HL-60/S4 (cell line): ENCODE measurements around the gene OTOA.
"Not testable (repeated sequence)": the region's sequence is repeated elsewhere in the genome, so short reads cannot be mapped to it uniquely, and the experiment has no call there.

ENCODE experiments used
- in situ Hi-C: fragments of 300-500 bp; cut with MboI; formaldehyde crosslinking; loops from 2 replicates; pipeline ENCODE4 v1.14.3; 2022; ENCODE audit warnings: low sequenced_read_pairs

Gene OTOA

DNA sequence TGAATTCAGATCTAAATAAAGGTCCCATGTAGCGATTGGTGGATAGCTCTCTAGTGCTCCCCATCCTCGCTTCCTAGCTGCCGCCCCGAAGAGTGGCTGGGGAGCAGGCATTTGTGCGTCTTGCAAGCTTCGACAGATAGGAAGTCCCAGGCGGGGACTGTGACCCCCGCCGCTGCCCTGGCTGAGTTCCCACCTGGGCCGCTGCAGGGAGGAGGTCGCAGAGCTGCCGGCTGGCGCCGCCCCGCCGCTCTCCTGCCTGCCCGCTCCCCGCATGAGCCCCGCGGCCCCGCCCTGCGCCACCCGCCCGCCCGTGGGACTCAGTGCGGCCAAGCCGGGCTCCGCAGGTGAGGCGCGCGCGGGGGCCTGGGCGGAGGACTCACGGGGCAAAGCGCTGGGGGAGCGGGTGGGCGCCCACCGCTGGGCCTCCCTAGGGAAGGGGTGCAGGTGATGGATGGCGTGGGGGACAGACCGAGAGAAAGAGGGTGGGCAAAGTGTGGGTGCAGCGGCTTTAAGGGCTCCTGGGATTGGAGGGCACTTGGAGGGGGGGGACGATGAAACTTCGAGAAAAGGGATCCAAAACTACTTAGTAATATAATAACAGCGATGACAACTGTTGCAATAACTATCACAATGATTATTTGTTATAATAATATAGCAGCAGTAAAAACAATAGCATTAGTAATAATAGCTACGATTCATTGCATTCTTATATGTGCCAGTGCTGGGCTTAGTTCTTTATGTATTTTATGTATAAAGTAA lies at the start of gene OTOA:
TSS of gene OTOA (plus strand) at position 80 of the 759 bp plus-strand sequence. CDS start 14,547 bp downstream, outside the sequence.
- in situ Hi-C loops = no loop called here

GRCh38 chr16:21614896-21615295 lies 48.9 kb upstream of the OTOA start:
- in situ Hi-C loops = no loop called here

DNA sequence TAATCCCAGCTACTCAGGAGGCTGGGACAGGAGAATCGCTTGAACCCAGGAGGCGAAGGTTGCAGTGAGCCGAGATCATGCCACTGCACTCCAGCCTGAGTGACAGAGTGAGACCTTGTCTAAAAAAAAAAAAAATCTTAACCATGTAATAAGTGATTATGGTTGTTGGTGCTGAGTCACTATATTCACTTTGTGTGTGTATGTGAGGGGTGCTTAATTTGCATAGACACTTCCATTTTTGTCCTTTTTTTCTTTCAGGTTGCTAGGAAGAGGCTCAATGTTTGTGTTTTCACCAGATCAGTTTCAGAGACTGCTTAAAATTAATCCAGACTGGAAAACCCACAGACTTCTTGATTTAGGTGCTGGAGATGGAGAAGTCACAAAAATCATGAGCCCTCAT lies 46.2 kb upstream of the OTOA start:
- in situ Hi-C loops = no loop called here

GRCh38 chr16:21618281-21618680 lies 45.5 kb upstream of the OTOA start:
- in situ Hi-C loops = no loop called here

GRCh38 chr16:21619765-21620425 lies 43.9 kb upstream of the OTOA start:
- in situ Hi-C loops = no loop called here

- in situ Hi-C loops = no loop called here
Observed at GRCh38 chr16:21620592-21620991, 43.2 kb upstream of the OTOA start.

DNA sequence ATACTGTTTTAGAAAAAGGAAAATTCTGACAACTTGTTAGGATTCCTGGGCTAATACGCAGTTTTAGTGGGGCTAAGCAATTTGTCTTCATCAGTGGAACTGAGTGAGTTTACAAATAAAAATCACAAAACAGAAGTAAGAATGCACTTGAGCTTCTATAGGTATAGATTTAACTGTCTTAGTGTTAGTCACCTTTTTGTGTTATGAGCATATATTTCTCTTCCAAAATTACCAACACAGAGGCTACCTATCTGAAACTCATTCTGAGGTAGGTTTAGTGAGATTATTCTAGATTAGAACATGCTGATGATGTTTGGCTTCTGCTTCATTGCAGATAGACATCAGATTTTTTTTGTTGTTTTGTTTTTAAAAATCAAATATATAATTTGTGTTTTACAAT lies 41.2 kb upstream of the OTOA start:
- in situ Hi-C loops = no loop called here

GRCh38 chr16:21625026-21625425 lies 38.7 kb upstream of the OTOA start:
- in situ Hi-C loops = no loop called here

GRCh38 chr16:21626659-21627277 lies 37.0 kb upstream of the OTOA start:
- in situ Hi-C loops = no loop called here

DNA sequence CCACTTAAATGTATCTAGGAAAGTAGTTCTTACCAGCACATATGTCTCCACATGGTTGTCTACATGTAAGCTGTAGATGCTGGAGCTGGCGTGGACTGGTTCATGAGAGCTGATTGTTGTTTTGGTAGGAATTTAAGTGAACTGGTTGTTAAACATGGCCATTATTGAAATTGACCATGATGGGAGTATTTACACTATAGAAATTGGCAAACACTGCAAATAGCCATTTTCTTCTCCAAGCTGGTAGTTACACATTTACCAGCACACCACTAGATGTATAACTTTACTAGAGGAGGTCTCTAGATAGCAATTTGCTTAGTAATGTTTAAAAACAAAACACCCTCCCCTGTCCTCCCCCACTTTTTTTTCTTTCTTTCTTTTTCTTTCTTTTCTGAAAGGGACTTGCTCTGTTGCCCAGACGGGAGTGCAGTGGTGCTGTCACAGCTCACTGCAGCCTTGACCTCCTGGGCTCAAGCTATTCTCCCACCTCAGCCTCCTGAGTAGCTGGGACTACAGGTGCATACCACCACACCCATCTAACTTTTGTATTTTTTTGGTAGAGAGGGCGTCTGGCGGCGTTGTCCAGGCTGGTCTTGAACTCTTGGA lies 35.5 kb upstream of the OTOA start:
- in situ Hi-C loops = no loop called here

DNA sequence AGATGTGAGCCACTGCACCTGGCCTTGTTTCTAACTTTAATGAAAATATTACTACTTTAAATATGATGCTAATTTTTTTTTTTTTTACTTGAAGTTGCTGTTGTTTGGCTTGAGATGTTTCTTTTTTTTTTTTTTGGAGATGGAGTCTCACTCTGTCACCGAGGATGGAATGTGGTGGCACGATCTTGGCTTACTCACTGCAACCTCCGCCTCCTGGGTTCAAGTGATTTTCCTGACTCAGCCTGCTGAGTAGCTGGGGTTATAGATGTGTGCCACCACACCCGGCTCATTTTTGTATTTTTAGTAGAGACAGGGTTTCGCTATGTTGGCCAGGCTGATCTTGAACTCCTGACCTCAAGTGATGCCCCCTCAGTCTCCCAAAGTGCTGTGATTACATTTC lies 35.0 kb upstream of the OTOA start:
- in situ Hi-C loops = no loop called here

GRCh38 chr16:21629616-21630539 lies 33.9 kb upstream of the OTOA start:
- in situ Hi-C loops = loop anchor here (5.0 kb wide), 1 partner anchor 48 kb away; no protein-coding TSS in a partner anchor

GRCh38 chr16:21630866-21631265 lies 32.9 kb upstream of the OTOA start:
- in situ Hi-C loops = loop anchor here (5.0 kb wide), 1 partner anchor 49 kb away; no protein-coding TSS in a partner anchor

DNA sequence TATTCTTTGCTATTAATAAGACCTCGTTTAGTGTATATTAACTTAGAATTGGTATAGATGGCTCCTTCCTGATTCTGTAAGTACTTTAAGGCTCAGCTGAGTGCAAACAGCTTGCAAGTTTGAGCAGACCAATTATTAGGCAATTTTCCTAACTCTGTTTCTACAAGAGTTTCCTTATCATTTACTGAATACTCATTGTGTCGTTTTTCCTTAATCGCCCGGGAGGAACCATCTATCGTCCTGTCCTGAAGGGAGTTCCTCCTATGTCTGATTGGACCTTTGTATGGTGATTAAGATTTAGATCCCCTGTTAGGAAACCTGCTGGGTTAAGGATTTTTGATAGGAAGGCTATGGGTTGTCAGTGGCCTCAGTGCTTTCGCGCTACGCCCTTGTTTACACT lies 32.4 kb upstream of the OTOA start:
- in situ Hi-C loops = loop anchor here (5.0 kb wide), 1 partner anchor 49 kb away; no protein-coding TSS in a partner anchor

GRCh38 chr16:21631951-21632575 lies 31.7 kb upstream of the OTOA start:
- in situ Hi-C loops = loop anchor here (5.0 kb wide), 1 partner anchor 50 kb away; no protein-coding TSS in a partner anchor

DNA sequence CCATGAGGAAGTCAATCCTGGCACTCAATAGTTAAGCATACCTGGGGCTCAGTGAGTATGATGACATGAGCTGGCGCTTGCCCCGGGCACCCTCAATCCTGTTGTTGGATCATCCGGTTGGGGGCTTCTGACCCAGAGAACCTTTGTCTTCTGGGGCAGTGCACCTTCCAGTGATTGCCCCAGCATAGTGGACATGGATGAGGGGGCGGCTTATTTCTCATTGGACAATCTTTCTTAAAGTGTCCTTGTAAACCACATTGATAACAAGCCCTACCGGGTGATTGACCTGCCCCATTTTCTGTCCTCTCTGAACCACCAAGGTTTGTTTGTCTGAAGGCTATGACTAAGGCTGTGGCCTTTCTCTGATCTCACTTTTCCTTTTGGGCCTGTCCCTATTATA lies 29.6 kb upstream of the OTOA start:
- in situ Hi-C loops = loop anchor here (5.0 kb wide), 1 partner anchor 52 kb away; no protein-coding TSS in a partner anchor

DNA sequence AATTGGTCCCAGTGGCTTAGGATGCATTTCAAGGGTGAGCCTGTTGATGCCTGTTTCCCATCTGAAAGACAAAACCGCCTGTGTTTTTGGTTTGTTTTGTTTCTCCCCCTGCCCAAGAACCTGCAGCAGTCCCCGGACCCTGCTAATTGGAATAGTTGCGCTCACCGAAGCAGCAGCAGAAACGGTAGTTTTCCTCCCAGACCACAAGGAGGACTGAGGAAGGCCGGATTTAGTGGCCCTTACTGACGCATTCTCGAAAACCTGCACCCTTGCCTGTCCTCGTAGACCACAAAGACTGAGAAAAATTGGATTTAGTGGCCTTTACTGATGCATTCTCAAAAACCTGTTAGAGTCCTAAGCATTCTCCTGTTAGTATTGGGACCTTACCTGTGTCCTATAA lies 28.1 kb upstream of the OTOA start:
- in situ Hi-C loops = not testable (repeated sequence)

GRCh38 chr16:21637032-21637968 lies 26.5 kb upstream of the OTOA start:
- in situ Hi-C loops = no loop called here

- in situ Hi-C loops = no loop called here
Observed at GRCh38 chr16:21638573-21638975, 25.2 kb upstream of the OTOA start.
